Measurements from ENCODE around the gene ACOX1. TPM values are rescaled to one million over a fixed set of nuclear protein-coding genes. Genes with fewer than 3 reads are reported as not detected.
"Not testable (repeated sequence)": the region's sequence is repeated elsewhere in the genome, so short reads cannot be mapped to it uniquely, and the experiment has no call there.

ACOX1 gene
- total RNA-seq, 3 donors from 2014 or later (not counting 1 experiment from before 2014, with no cell fraction given): 22.8 to 48.2 (median 28.2) TPM

DNA sequence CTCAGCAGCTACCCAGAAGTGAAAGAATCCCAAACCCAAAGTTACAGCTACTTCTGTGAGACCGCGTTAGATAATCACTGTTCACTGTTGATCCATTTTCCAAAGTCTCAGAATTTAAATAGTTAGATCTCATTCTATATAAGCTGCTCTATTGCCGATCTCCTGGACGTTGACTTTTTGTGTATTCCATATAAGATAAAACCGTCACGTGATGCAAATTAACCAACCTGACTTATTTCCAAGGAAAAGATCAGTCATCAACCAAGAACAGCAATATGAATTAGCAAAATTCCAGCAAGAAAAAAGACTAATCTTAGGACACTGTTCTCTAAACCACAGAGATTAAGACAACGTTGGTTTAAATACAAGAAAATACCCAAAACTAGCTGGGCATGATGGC is 8.3 kb downstream of the ACOX1 start:
- ATAC-seq: no peak
- Mint-ChIP-seq H3K4me1 (peaks cover 0 to 6% of the 10 kb centered on the region in 2 donors), H3K9me3 (no peaks in the 10 kb centered on the region), H3K4me3 (no peak overlapping the region), H3K27ac (no peak overlapping the region), H3K36me3 (no peaks in the 10 kb centered on the region), H3K27me3 (ENCODE audit: low read depth in 2 of 2) (no peaks in the 10 kb centered on the region)
- Histone ChIP-seq H3K27me3 (ENCODE audit: control insufficient read depth, insufficient read depth, low read length) (no peaks in the 10 kb centered on the region), H3K27ac (ENCODE audit: low read length) (no peak overlapping the region), H3K36me3 (ENCODE audit: control insufficient read depth, insufficient read depth, low read length) (peaks cover 8% of the 10 kb centered on the region), H3K4me3 (ENCODE audit: low read length) (no peak overlapping the region), H3K4me1 (ENCODE audit: control insufficient read depth, insufficient read depth, low read length) (no peaks in the 10 kb centered on the region), H3K9me3 (ENCODE audit: control insufficient read depth, insufficient read depth, low read length) (no peaks in the 10 kb centered on the region)
- intact Hi-C loops (cut with micrococcal nuclease): no loop called here
- TF ChIP-seq CTCF (IDR thresholded peaks at IDR 0.05): no peak
- WGBS (ENCODE audit: insufficient coverage): 92% methylated on average over 7 of the region's 7 CpGs
- DNase-seq: no peak

DNA sequence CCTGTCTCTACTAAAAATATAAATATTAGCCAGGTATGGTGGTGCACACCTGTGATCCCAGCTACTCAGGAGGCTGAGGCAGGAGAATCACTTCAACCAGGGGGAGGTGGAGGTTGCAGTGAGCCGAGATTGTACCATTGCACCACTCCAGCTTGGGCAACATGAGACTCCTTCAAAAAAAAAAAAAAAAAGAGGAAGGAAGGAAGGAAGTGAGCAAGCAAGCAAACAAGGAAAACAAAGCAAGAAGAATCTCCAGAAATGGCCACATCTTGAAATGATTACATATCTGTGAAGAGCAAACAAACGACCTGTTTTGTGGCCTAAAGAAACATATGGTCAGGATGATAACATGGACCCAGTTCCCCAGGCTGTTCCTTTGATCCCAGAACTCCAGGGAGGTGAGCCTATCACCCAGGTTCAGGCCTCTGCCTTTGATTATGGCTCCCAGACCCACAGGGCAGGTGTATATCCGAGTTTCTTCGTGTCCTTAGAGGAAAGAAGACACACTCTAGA is 8.9 kb downstream of the ACOX1 start:
- H3K36me3 ChIP-seq (ENCODE audit: control insufficient read depth, insufficient read depth, low read length): peaks cover 8% of the 10 kb centered on the region
- DNase-seq: no peak
- 72% methylated on average over 4 of the region's 4 CpGs for WGBS (ENCODE audit: insufficient coverage)

DNA sequence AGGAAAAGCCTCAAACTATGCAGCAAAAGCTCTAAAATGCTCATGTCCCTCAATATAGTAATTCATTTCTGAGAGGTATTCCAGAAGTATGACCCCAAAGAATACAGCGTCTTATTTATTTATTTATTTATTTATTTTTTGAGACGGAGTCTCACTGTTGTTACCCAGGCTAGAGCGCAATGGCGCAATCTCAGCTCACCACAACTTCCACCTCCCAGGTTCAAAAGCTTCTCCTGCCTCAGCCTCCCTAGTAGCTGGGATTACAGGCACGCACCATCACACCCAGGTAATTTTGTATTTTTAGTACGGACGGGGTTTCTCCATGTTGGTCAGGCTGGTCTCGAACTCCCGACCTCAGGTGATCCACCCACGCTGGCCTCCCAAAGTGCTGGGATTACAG is 9.9 kb downstream of the ACOX1 start:
- WGBS (ENCODE audit: insufficient coverage): 97% methylated on average over 8 of the region's 10 CpGs

More for the DNA sequence above, 8.9 kb downstream of the ACOX1 start:
- TF ChIP-seq CTCF (IDR thresholded peaks at IDR 0.05): no peak
- H3K27me3 ChIP-seq (ENCODE audit: control insufficient read depth, insufficient read depth, low read length): no peaks in the 10 kb centered on the region
- H3K4me1 ChIP-seq (ENCODE audit: control insufficient read depth, insufficient read depth, low read length): no peaks in the 10 kb centered on the region
- intact Hi-C loops (cut with micrococcal nuclease): no loop called here
- no peak overlapping the region for H3K4me3 ChIP-seq (ENCODE audit: low read length)
- no peaks in the 10 kb centered on the region for H3K9me3 Mint-ChIP-seq
- no peaks in the 10 kb centered on the region for H3K27me3 Mint-ChIP-seq (ENCODE audit: low read depth in 2 of 2)
- H3K27ac ChIP-seq (ENCODE audit: low read length): no peak overlapping the region
- H3K4me3 Mint-ChIP-seq: no peak overlapping the region
- ATAC-seq: no peak
- H3K4me1 Mint-ChIP-seq: peaks cover 0 to 6% of the 10 kb centered on the region in 2 donors
- H3K27ac Mint-ChIP-seq: no peak overlapping the region
- no peaks in the 10 kb centered on the region for H3K9me3 ChIP-seq (ENCODE audit: control insufficient read depth, insufficient read depth, low read length)
- no peaks in the 10 kb centered on the region for H3K36me3 Mint-ChIP-seq

GRCh38 chr17:75965468-75965867 is 13.5 kb downstream of the ACOX1 start:
- Mint-ChIP-seq H3K27me3 (ENCODE audit: low read depth in 2 of 2) (no peaks in the 10 kb centered on the region), H3K27ac (no peak overlapping the region), H3K4me3 (no peak overlapping the region), H3K36me3 (no peaks in the 10 kb centered on the region), H3K4me1 (peaks cover 0 to 6% of the 10 kb centered on the region in 2 donors), H3K9me3 (no peaks in the 10 kb centered on the region)
- intact Hi-C loops (cut with micrococcal nuclease): no loop called here
- no peak overlapping the region for H3K4me3 ChIP-seq (ENCODE audit: low read length)
- no peak for DNase-seq
- no peak for TF ChIP-seq CTCF (IDR thresholded peaks at IDR 0.05)
- peaks cover 3% of the 10 kb centered on the region for H3K4me1 ChIP-seq (ENCODE audit: control insufficient read depth, insufficient read depth, low read length)
- H3K27me3 ChIP-seq (ENCODE audit: control insufficient read depth, insufficient read depth, low read length): no peaks in the 10 kb centered on the region
- no peaks in the 10 kb centered on the region for H3K9me3 ChIP-seq (ENCODE audit: control insufficient read depth, insufficient read depth, low read length)
- ATAC-seq: no peak
- 97% methylated on average over 6 of the region's 6 CpGs for WGBS (ENCODE audit: insufficient coverage)
- H3K36me3 ChIP-seq (ENCODE audit: control insufficient read depth, insufficient read depth, low read length): peaks cover 2% of the 10 kb centered on the region
- no peak overlapping the region for H3K27ac ChIP-seq (ENCODE audit: low read length)

More for the DNA sequence above, 9.9 kb downstream of the ACOX1 start:
- H3K9me3 Mint-ChIP-seq; H3K27me3 ChIP-seq (ENCODE audit: control insufficient read depth, insufficient read depth, low read length); ATAC-seq; DNase-seq; H3K4me1 ChIP-seq (ENCODE audit: control insufficient read depth, insufficient read depth, low read length); H3K27ac Mint-ChIP-seq; H3K4me1 Mint-ChIP-seq; H3K4me3 ChIP-seq (ENCODE audit: low read length); H3K36me3 ChIP-seq (ENCODE audit: control insufficient read depth, insufficient read depth, low read length); H3K27ac ChIP-seq (ENCODE audit: low read length); H3K4me3 Mint-ChIP-seq; H3K9me3 ChIP-seq (ENCODE audit: control insufficient read depth, insufficient read depth, low read length); intact Hi-C loops (cut with micrococcal nuclease); H3K27me3 Mint-ChIP-seq (ENCODE audit: low read depth in 2 of 2); H3K36me3 Mint-ChIP-seq: not testable (repeated sequence)
